Right lobe of liver (tissue), 6 donors: ENCODE results near the gene C8A. TPM values are rescaled to one million over a fixed set of nuclear protein-coding genes. Genes with fewer than 3 reads are reported as not detected.

Experiments used
- ATAC-seq, 4 donors: fragments of 200-7000 bp; cut with Tn5 transposase; one replicate each; pipeline ENCODE4 v1.9.1; 2020; ENCODE audit warnings: mild to moderate bottlenecking in 4 of 4, moderate library complexity in 4 of 4
- DNase-seq, 3 donors: peaks; one replicate each; pipeline ENCODE4 v3.0.0-alpha.2; 2020
- H3K27ac ChIP-seq, 3 donors: fragments of 200-600 bp; one replicate each; pipeline ENCODE4 v1.8.0; 2022
- H3K27me3 ChIP-seq, 2 donors: fragments of 200-600 bp; one replicate each; pipeline ENCODE4 v1.8.0; 2022
- H3K36me3 ChIP-seq, 4 donors: fragments of 200-600 bp; sonication (generic) in 1 of 4; one replicate each; pipeline versions ENCODE4 v1.5.1 to v1.8.0; 2017 to 2022; ENCODE audit warnings: control low read depth in 1 of 4
- H3K4me1 ChIP-seq, 4 donors: fragments of 200-600 bp; sonication (generic) in 1 of 4; one replicate each; pipeline versions ENCODE4 v1.5.1 to v1.8.0; 2017 to 2022; ENCODE audit warnings: control low read depth in 1 of 4
- H3K4me3 ChIP-seq, 3 donors: fragments of 200-600 bp; one replicate each; pipeline ENCODE4 v1.8.0; 2022
- H3K9me3 ChIP-seq, 4 donors: fragments of 200-600 bp; sonication (generic) in 1 of 4; one replicate each; pipeline versions ENCODE4 v1.5.1 to v1.8.0; 2017 to 2022; ENCODE audit warnings: control low read depth in 1 of 4
- POLR2A ChIP-seq: fragments of 450-650 bp; IDR thresholded peaks from one replicate; pipeline ENCODE4 v1.6.1; 2017; ENCODE audit warnings: antibody characterized with exemption, mild to moderate bottlenecking
- WGBS: methylation state at CpG from one replicate; pipeline ENCODE4 v1.1.6; 2018; ENCODE audit warnings: low coverage, low lambda C conversion rate; ENCODE audit not compliant: insufficient coverage; ENCODE audit errors: missing lambda C conversion rate; 5-methylcytosine and 5-hydroxymethylcytosine counted together
- intact Hi-C, 2 donors: fragments of 100-400 bp; cut with DNase I; formaldehyde crosslinking; loops; one replicate each; pipeline versions ENCODE4 v1.11.2 to v1.14.1; 2022
- total RNA-seq, 6 experiments: library from RNA; depleted of rRNA in 2 of 6; stranded (reverse); fragments of >200 nt in 2 of 6; fragmentation: NEBNext Ultra II Directional in 3 of 6; extraction: Animal tissue kit (Norgen Biotek cat#: 25700) in 3 of 6; gene quantifications; one replicate each; pipeline versions ENCODE4 v1.1.0 to v1.2.4, GENCODE V29; 2016 to 2023
- TF ChIP-seq, protein P1 (sequence below), 4 donors: fragments of 200-600 bp in 3 of 4; fragments of 450-650 bp in 1 of 4; IDR thresholded peaks; one replicate each; pipeline versions ENCODE4 v1.5.1 to v1.8.0; 2016 to 2022; ENCODE audit warnings: antibody characterized with exemption in 4 of 4, mild to moderate bottlenecking in 2 of 4
- donor health status: DM: no; HTN: yes; CAD: no.
- donor health status: DM: no; HTN: no; CAD: no.
- donor health status: DM: no; HTN: no; CAD: no.
- donor health status: DM: no; HTN: yes; CAD: no.
- donor health status: DM: no; HTN: yes; CAD: no.

C8A gene
- total RNA-seq, 6 experiments from 2014 or later, result 177 to 432 (median 299) TPM

DNA sequence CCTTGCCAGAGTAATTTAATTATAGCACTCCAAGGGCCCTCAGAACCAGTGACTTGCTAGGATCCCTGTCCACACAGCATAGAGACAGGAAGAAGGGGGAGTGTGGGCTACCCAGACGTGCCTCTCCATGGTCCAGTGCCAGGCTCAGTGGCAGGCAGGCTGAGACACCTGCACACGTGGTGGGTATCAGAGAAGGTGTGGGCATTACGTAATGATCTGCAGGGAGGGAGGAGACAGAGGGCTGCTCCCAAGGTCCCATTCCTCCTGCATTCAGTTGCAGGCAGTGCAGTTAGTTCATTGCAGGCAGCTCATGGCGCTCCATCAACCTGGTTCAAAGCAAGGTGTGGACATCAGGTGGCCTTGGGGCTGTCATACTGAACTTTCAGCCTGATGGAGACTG lies 61.4 kb downstream of the C8A start:
- peaks cover 0 to 68% (median 26%) of the 10 kb centered on the region in 4 donors for H3K4me1 ChIP-seq
- TF ChIP-seq POLR2A, result peak; percentile 67
- TF ChIP-seq, protein P1, sequence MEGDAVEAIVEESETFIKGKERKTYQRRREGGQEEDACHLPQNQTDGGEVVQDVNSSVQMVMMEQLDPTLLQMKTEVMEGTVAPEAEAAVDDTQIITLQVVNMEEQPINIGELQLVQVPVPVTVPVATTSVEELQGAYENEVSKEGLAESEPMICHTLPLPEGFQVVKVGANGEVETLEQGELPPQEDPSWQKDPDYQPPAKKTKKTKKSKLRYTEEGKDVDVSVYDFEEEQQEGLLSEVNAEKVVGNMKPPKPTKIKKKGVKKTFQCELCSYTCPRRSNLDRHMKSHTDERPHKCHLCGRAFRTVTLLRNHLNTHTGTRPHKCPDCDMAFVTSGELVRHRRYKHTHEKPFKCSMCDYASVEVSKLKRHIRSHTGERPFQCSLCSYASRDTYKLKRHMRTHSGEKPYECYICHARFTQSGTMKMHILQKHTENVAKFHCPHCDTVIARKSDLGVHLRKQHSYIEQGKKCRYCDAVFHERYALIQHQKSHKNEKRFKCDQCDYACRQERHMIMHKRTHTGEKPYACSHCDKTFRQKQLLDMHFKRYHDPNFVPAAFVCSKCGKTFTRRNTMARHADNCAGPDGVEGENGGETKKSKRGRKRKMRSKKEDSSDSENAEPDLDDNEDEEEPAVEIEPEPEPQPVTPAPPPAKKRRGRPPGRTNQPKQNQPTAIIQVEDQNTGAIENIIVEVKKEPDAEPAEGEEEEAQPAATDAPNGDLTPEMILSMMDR (IDR thresholded peaks at IDR 0.05), result no peak
- 17% methylated on average over 3 of the region's 4 CpGs for WGBS
- ATAC-seq (peak; percentile 36 to 73 (median 52)), DNase-seq (peak; percentile 64 to 90 (median 73))
- no peaks in the 10 kb centered on the region for H3K27me3 ChIP-seq
- intact Hi-C loops, result no loop called here
- no peaks in the 10 kb centered on the region for H3K36me3 ChIP-seq
- H3K27ac ChIP-seq, result peak overlapping the region; percentile 58 to 97 (median 81)
- no peak overlapping the region for H3K4me3 ChIP-seq
- H3K9me3 ChIP-seq, result peaks cover 0 to 2% (median 0%) of the 10 kb centered on the region in 4 donors

GRCh38 chr1:56916630-56917029 lies 62.0 kb downstream of the C8A start:
- Histone ChIP-seq H3K4me3 (no peak overlapping the region), H3K27ac (peak overlapping the region; percentile 58 to 97 (median 81)), H3K27me3 (no peaks in the 10 kb centered on the region), H3K4me1 (peaks cover 0 to 66% (median 24%) of the 10 kb centered on the region in 4 donors), H3K9me3 (no peaks in the 10 kb centered on the region), H3K36me3 (no peaks in the 10 kb centered on the region)
- 86% methylated on average over 2 of the region's 3 CpGs for WGBS
- DNase-seq, result no peak
- no peak for TF ChIP-seq POLR2A
- TF ChIP-seq, protein P1 (IDR thresholded peaks at IDR 0.05), result no peak
- no peak for ATAC-seq
- intact Hi-C loops, result no loop called here

DNA sequence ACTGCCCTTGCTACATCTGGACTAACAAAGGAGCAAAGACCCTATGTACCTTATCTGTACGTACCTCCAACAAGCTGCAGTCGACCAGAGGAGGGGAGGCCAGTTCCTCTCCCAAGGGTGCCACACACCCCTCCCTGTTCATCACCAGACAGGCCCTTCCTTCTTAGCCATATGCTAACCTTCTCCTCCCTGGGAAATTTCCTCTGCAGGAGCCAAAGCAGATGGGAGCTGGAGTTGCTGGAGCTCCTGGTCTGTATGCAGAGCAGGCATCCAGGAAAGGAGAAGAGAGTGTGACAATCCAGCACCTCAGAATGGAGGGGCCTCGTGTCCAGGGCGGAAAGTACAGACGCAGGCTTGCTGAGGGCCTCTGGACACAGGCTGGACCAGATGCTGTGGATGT lies 62.8 kb downstream of the C8A start:
- Histone ChIP-seq H3K4me3 (no peak overlapping the region), H3K27me3 (no peaks in the 10 kb centered on the region), H3K4me1 (peaks cover 0 to 59% (median 21%) of the 10 kb centered on the region in 4 donors), H3K9me3 (no peaks in the 10 kb centered on the region), H3K27ac (peak overlapping the region in 2 of 3 donors; percentile 81 to 97), H3K36me3 (no peaks in the 10 kb centered on the region)
- intact Hi-C loops, result no loop called here
- DNase-seq (no peak), ATAC-seq (no peak)
- WGBS, result 62% methylated on average over 4 of the region's 5 CpGs
- TF ChIP-seq POLR2A, result no peak
- TF ChIP-seq, protein P1 (IDR thresholded peaks at IDR 0.05), result no peak

- peaks cover 0 to 49% (median 15%) of the 10 kb centered on the region in 4 donors for H3K4me1 ChIP-seq
- no peak overlapping the region for H3K4me3 ChIP-seq
- H3K36me3 ChIP-seq, result no peaks in the 10 kb centered on the region
- DNase-seq (no peak), ATAC-seq (peak; percentile 8 to 58 (median 34))
- no peaks in the 10 kb centered on the region for H3K27me3 ChIP-seq
- 21% methylated on average over 2 of the region's 2 CpGs for WGBS
- peak overlapping the region; percentile 73 to 97 (median 81) for H3K27ac ChIP-seq
- intact Hi-C loops, result no loop called here
- no peaks in the 10 kb centered on the region for H3K9me3 ChIP-seq
- no peak for TF ChIP-seq POLR2A
- TF ChIP-seq, protein P1 (IDR thresholded peaks at IDR 0.05), result no peak
Measured at GRCh38 chr1:56920591-56921001, 66.0 kb downstream of the C8A start.
